ENCODE data around the gene SRC.

- no peak for TF ChIP-seq CTCF (IDR thresholded peaks at IDR 0.05; ENCODE audit: insufficient read depth, low read length)
- TF ChIP-seq REST (IDR thresholded peaks at IDR 0.05; ENCODE audit: insufficient replicate concordance, low read depth): no peak
Observed at GRCh38 chr20:37326666-37327065, 19.3 kb upstream of the SRC start.

All from HL-60 (cell line).